H9 (cell line): ENCODE measurements around the gene GRIK4. TPM values are rescaled to one million over a fixed set of nuclear protein-coding genes. Genes with fewer than 3 reads are reported as not detected.

Experiments
- DNase-seq: peaks from one replicate; pipeline ENCODE4 v3.0.0-alpha.2; 2017
- H2AFZ ChIP-seq: one replicate; pipeline ENCODE4 v1.6.1; 2013; ENCODE audit warnings: mild to moderate bottlenecking, low read length, control low read depth, moderate library complexity
- H2AK5ac ChIP-seq: 2 replicates; pipeline ENCODE4 v1.6.1; 2013; ENCODE audit warnings: low read length, control low read depth, mixed read lengths; ENCODE audit not compliant: insufficient read length
- H2BK120ac ChIP-seq: one replicate; pipeline ENCODE4 v1.6.1; 2013; ENCODE audit warnings: low read depth, mild to moderate bottlenecking, low read length, control low read depth, inconsistent platforms; ENCODE audit not compliant: poor library complexity, severe bottlenecking
- H2BK12ac ChIP-seq: 2 replicates; pipeline ENCODE4 v1.6.1; 2013; ENCODE audit warnings: low read length, control low read depth, mixed read lengths, low read depth; ENCODE audit not compliant: insufficient read length
- H2BK15ac ChIP-seq: 2 replicates; pipeline ENCODE4 v1.6.1; 2013; ENCODE audit warnings: low read depth, low read length, control low read depth
- H2BK20ac ChIP-seq: one replicate; pipeline ENCODE4 v1.6.1; 2013; ENCODE audit warnings: low read depth, mild to moderate bottlenecking, low read length, control low read depth, inconsistent platforms; ENCODE audit not compliant: poor library complexity, severe bottlenecking
- H2BK5ac ChIP-seq: 2 replicates; pipeline ENCODE4 v1.6.1; 2013; ENCODE audit warnings: low read length, control low read depth, mixed read lengths; ENCODE audit not compliant: insufficient read length
- H3K14ac ChIP-seq: 2 replicates; pipeline ENCODE4 v1.6.1; 2013; ENCODE audit warnings: low read length, control low read depth; ENCODE audit not compliant: insufficient read depth
- H3K18ac ChIP-seq: 2 replicates; pipeline ENCODE4 v1.6.1; 2013; ENCODE audit warnings: low read depth, mild to moderate bottlenecking, mixed read lengths, low read length, control low read depth; ENCODE audit not compliant: insufficient read length
- H3K23ac ChIP-seq: 2 replicates; pipeline ENCODE4 v1.6.1; 2013; ENCODE audit warnings: low read length, control low read depth, mixed read lengths, low read depth; ENCODE audit not compliant: insufficient read length
- H3K23me2 ChIP-seq: 2 replicates; pipeline ENCODE4 v1.6.1; 2013; ENCODE audit warnings: low read depth, mild to moderate bottlenecking, mixed read lengths, low read length, control low read depth; ENCODE audit not compliant: insufficient read length, poor library complexity, severe bottlenecking
- H3K27ac ChIP-seq: 2 replicates; pipeline ENCODE4 v1.5.1; 2013; ENCODE audit warnings: low read length, control low read depth, mixed read lengths, low read depth; ENCODE audit not compliant: insufficient read length
- H3K27me3 ChIP-seq: 2 replicates; pipeline ENCODE4 v1.6.1; 2013; ENCODE audit warnings: low read length, control low read depth, inconsistent platforms; ENCODE audit not compliant: insufficient read depth
- H3K4ac ChIP-seq: 2 replicates; pipeline ENCODE4 v1.6.1; 2013; ENCODE audit warnings: low read depth, mild to moderate bottlenecking, control low read depth, inconsistent platforms, low read length, moderate library complexity
- H3K4me1 ChIP-seq: 2 replicates; pipeline ENCODE4 v1.6.1; 2013; ENCODE audit warnings: low read length, control low read depth, inconsistent platforms; ENCODE audit not compliant: insufficient read depth
- H3K4me2 ChIP-seq: 2 replicates; pipeline ENCODE4 v1.6.1; 2013; ENCODE audit warnings: low read length, control low read depth, mixed read lengths; ENCODE audit not compliant: insufficient read length, insufficient read depth
- H3K56ac ChIP-seq: 2 replicates; pipeline ENCODE4 v1.6.1; 2013; ENCODE audit warnings: low read depth, mild to moderate bottlenecking, mixed read lengths, low read length, control low read depth; ENCODE audit not compliant: insufficient read length
- H3K79me1 ChIP-seq: 2 replicates; pipeline ENCODE4 v1.6.1; 2013; ENCODE audit warnings: low read depth, mild to moderate bottlenecking, moderate library complexity, low read length, control low read depth, inconsistent platforms; ENCODE audit not compliant: insufficient read depth, poor library complexity, severe bottlenecking
- H3K79me2 ChIP-seq: 2 replicates; pipeline ENCODE4 v1.6.1; 2013; ENCODE audit warnings: low read length, control low read depth, inconsistent platforms; ENCODE audit not compliant: insufficient read depth
- H3K9ac ChIP-seq: 2 replicates; pipeline ENCODE4 v1.6.1; 2013; ENCODE audit warnings: low read length, control low read depth, mixed read lengths; ENCODE audit not compliant: insufficient read length; ENCODE audit errors: extremely low read depth
- H3K9me3 ChIP-seq: one replicate; pipeline ENCODE4 v1.6.1; 2013; ENCODE audit warnings: low read depth, low read length, inconsistent platforms; ENCODE audit not compliant: control insufficient read depth
- H3T11ph ChIP-seq: one replicate; pipeline ENCODE4 v1.6.1; 2013; ENCODE audit warnings: mild to moderate bottlenecking, low read length, control low read depth, inconsistent platforms
- H4K20me1 ChIP-seq: one replicate; pipeline ENCODE4 v1.6.1; 2013; ENCODE audit not compliant: control insufficient read depth, insufficient read length, insufficient read depth
- H4K5ac ChIP-seq: 2 replicates; pipeline ENCODE4 v1.6.1; 2013; ENCODE audit warnings: low read depth, mild to moderate bottlenecking, mixed read lengths, low read length, control low read depth; ENCODE audit not compliant: insufficient read length
- H4K8ac ChIP-seq: replicated peaks from 2 replicates; pipeline ENCODE4 v1.6.1; 2013; ENCODE audit warnings: low read length, control low read depth, mixed read lengths, low read depth; ENCODE audit not compliant: insufficient read length
- H4K91ac ChIP-seq: 2 replicates; pipeline ENCODE4 v1.6.1; 2013; ENCODE audit warnings: low read depth, mild to moderate bottlenecking, moderate library complexity, mixed read lengths, low read length, control low read depth; ENCODE audit not compliant: insufficient read length
- H3K27ac Mint-ChIP-seq, 3 experiments: 2 replicates in 2 of 3; 3 replicates in 1 of 3; pipeline ENCODE4 v1.8.0; 2020 to 2021; ENCODE audit warnings: mixed read lengths in 3 of 3, mild to moderate bottlenecking in 1 of 3, moderate library complexity in 1 of 3
- H3K27me3 Mint-ChIP-seq: 2 replicates; pipeline ENCODE4 v1.8.0; 2021; ENCODE audit warnings: low read depth, mild to moderate bottlenecking, moderate library complexity, mixed read lengths
- H3K36me3 Mint-ChIP-seq, 3 experiments: 2 replicates in 2 of 3; 3 replicates in 1 of 3; pipeline ENCODE4 v1.8.0; 2020 to 2021; ENCODE audit warnings: low read depth in 3 of 3, mixed read lengths in 3 of 3; ENCODE audit not compliant: insufficient read depth in 1 of 3
- H3K4me1 Mint-ChIP-seq, 2 experiments: 2 replicates each; pipeline ENCODE4 v1.8.0; 2020; ENCODE audit warnings: mixed read lengths in 2 of 2
- H3K4me3 Mint-ChIP-seq, 2 experiments: 2 replicates in 1 of 2; 3 replicates in 1 of 2; pipeline ENCODE4 v1.8.0; 2020 to 2021; ENCODE audit warnings: mild to moderate bottlenecking in 2 of 2, mixed read lengths in 2 of 2, moderate library complexity in 1 of 2
- H3K9me3 Mint-ChIP-seq, 2 experiments: 2 replicates in 1 of 2; 3 replicates in 1 of 2; pipeline ENCODE4 v1.8.0; 2020; ENCODE audit warnings: mild to moderate bottlenecking in 2 of 2, mixed read lengths in 2 of 2, moderate library complexity in 1 of 2
- CTCF ChIP-seq: fragments of 200-600 bp; sonication (generic); conservative IDR thresholded peaks from 3 replicates; pipeline ENCODE4 v1.8.0; 2021; ENCODE audit warnings: antibody characterized with exemption, mild to moderate bottlenecking
- WGBS: extraction: QIAGEN DNeasy Blood & Tissue Kit; methylation state at CpG from one replicate; pipeline ENCODE4 v1.1.7; 2013; ENCODE audit warnings: missing lambda C conversion rate, low lambda C conversion rate, mixed read lengths; ENCODE audit not compliant: insufficient read length; ENCODE audit errors: extremely low coverage; 5-methylcytosine and 5-hydroxymethylcytosine counted together
- total RNA-seq: library from RNA; stranded (reverse); gene quantifications from 2 replicates; pipeline ENCODE4 v1.2.1, GENCODE V29; 2021

GRIK4 gene
- total RNA-seq, 1 experiment from 2014 or later = 2.3 TPM

DNA sequence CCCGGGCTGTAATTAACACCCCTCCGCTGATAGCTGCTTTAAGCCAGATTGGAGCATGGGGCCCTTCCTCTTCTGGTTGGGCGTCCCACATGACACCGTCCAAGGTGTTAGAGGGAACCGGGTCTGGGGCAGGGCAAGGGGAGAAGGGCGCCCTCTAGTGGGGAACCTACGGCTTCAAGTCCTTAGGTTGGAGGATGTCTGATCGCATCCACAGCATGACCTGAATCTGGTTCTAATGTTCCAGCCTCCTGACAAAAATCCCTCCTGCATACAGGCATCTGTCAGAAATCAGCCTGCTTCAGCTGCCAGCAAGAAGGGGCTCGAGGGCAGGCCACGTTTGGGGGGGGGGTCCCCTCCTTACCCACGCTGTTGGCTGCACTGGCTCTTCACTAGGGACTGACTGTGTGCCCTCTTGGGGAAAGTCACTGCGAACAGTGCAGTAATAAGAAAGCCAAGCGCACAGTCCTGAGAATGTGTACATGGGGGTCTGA lies 418.2 kb downstream of the GRIK4 start:
- TF ChIP-seq CTCF = peak; percentile 75
- Histone ChIP-seq H2AK5ac (no peak overlapping the region), H3K27me3 (no peaks in the 10 kb centered on the region), H3K9ac (no peak overlapping the region), H4K91ac (no peak overlapping the region), H3K14ac (no peak overlapping the region), H3K79me2 (no peaks in the 10 kb centered on the region), H2AFZ (no peak overlapping the region), H4K5ac (no peak overlapping the region), H2BK120ac (no peak overlapping the region), H3K23ac (no peak overlapping the region), H3K4me1 (no peaks in the 10 kb centered on the region), H3K23me2 (no peaks in the 10 kb centered on the region), H3K18ac (no peak overlapping the region), H4K8ac (no peak overlapping the region), H3K27ac (no peak overlapping the region), H3K56ac (no peak overlapping the region), H2BK20ac (no peak overlapping the region), H2BK15ac (no peak overlapping the region), H3K4ac (no peak overlapping the region), H3K79me1 (no peaks in the 10 kb centered on the region), H2BK5ac (no peak overlapping the region), H2BK12ac (no peak overlapping the region), H4K20me1 (no peaks in the 10 kb centered on the region), H3K9me3 (no peaks in the 10 kb centered on the region), H3K4me2 (no peak overlapping the region), H3T11ph (no peak overlapping the region)
- WGBS = no CpG with 5 or more reads among the region's 13 CpGs
- DNase-seq = peak; percentile 91
- H3K4me1 Mint-ChIP-seq = peaks cover 15 to 25% of the 10 kb centered on the region in 2 experiments
- H3K9me3 Mint-ChIP-seq = no peaks in the 10 kb centered on the region
- H3K27ac Mint-ChIP-seq = no peak overlapping the region; a peak in 1 of 7 replicates
- H3K27me3 Mint-ChIP-seq = peaks cover 10% of the 10 kb centered on the region
- H3K4me3 Mint-ChIP-seq = no peak overlapping the region
- H3K36me3 Mint-ChIP-seq = no peaks in the 10 kb centered on the region
